Measurements from ENCODE around the gene COL27A1.

Gene COL27A1

GRCh38 chr9:114343471-114344187, 188.3 kb downstream of the COL27A1 start:
- POLR2A ChIA-PET, result no interaction called here
- CTCF ChIA-PET, result interaction anchor here (1.0 to 1.7 kb wide), 4 partner anchors 10 to 62 kb away, joined by 3 to 6 read pairs (median 4); no protein-coding TSS in a partner anchor
- TF ChIP-seq CTCF (IDR thresholded peaks at IDR 0.05; ENCODE audit: control extremely low read depth, extremely low read depth, low read depth, missing control alignments), result no peak
- DNase-seq (ENCODE audit: extremely low spot score), result no peak

- ChIA-PET POLR2A (no interaction called here), CTCF (interaction anchor here (1.1 to 1.7 kb wide), 3 partner anchors 9 to 54 kb away, joined by 3 to 6 read pairs (median 4); no protein-coding TSS in a partner anchor)
- DNase-seq (ENCODE audit: extremely low spot score), result no peak
- no peak for TF ChIP-seq CTCF (IDR thresholded peaks at IDR 0.05; ENCODE audit: control extremely low read depth, extremely low read depth, low read depth, missing control alignments)
Measured at GRCh38 chr9:114344188-114344566, 188.8 kb downstream of the COL27A1 start.

- TF ChIP-seq CTCF (IDR thresholded peaks at IDR 0.05; ENCODE audit: control extremely low read depth, extremely low read depth, low read depth, missing control alignments), result no peak
- DNase-seq (ENCODE audit: extremely low spot score), result no peak
- POLR2A ChIA-PET, result no interaction called here
- CTCF ChIA-PET, result interaction anchor here (1.1 to 1.7 kb wide), 3 partner anchors 8 to 53 kb away, joined by 3 to 6 read pairs (median 4); no protein-coding TSS in a partner anchor
Measured at GRCh38 chr9:114344692-114345091, 189.4 kb downstream of the COL27A1 start.

GRCh38 chr9:114345493-114346065, 190.2 kb downstream of the COL27A1 start:
- no peak for DNase-seq (ENCODE audit: extremely low spot score)
- CTCF ChIA-PET, result interaction anchor here (0.8 to 1.7 kb wide), 3 partner anchors 8 to 162 kb away, joined by 3 to 6 read pairs (median 3); no protein-coding TSS in a partner anchor
- no peak for TF ChIP-seq CTCF (IDR thresholded peaks at IDR 0.05; ENCODE audit: control extremely low read depth, extremely low read depth, low read depth, missing control alignments)
- POLR2A ChIA-PET, result interaction anchor here (0.6 kb wide), 1 partner anchor 135 kb away, joined by 4 read pairs; no protein-coding TSS in a partner anchor

- TF ChIP-seq CTCF (IDR thresholded peaks at IDR 0.05; ENCODE audit: control extremely low read depth, extremely low read depth, low read depth, missing control alignments), result no peak
- POLR2A ChIA-PET, result interaction anchor here (0.6 kb wide), 1 partner anchor 135 kb away, joined by 4 read pairs; no protein-coding TSS in a partner anchor
- CTCF ChIA-PET, result interaction anchor here (0.8 to 1.2 kb wide), 2 partner anchors 39 to 161 kb away, joined by 3 read pairs; no protein-coding TSS in a partner anchor
- DNase-seq (ENCODE audit: extremely low spot score), result no peak
Measured at GRCh38 chr9:114346146-114346545, 190.8 kb downstream of the COL27A1 start.

GRCh38 chr9:114347675-114348074, 192.3 kb downstream of the COL27A1 start:
- TF ChIP-seq CTCF (IDR thresholded peaks at IDR 0.05; ENCODE audit: control extremely low read depth, extremely low read depth, low read depth, missing control alignments), result no peak
- ChIA-PET CTCF (interaction anchor here (0.7 to 1.8 kb wide), 4 partner anchors 8 to 36 kb away, joined by 3 to 5 read pairs (median 4); no protein-coding TSS in a partner anchor), POLR2A (no interaction called here)
- no peak for DNase-seq (ENCODE audit: extremely low spot score)
